ENCODE data around the gene KCTD5.

The KCTD5 gene

GRCh38 chr16:2702438-2702825 is 20.1 kb downstream of the KCTD5 start:
- Histone ChIP-seq H3K27ac (ENCODE audit: extremely low read depth, low read depth, low read length) (no peak overlapping the region), H3K4me1 (ENCODE audit: control insufficient read depth, insufficient read depth, low read length) (no peaks in the 10 kb centered on the region), H3K4me3 (ENCODE audit: low read depth, low read length) (no peak overlapping the region), H3K9me3 (ENCODE audit: control insufficient read depth, insufficient read depth, low read depth, low read length) (no peaks in the 10 kb centered on the region), H3K36me3 (ENCODE audit: control insufficient read depth in 2 of 2, insufficient read depth in 1 of 2, low read length in 2 of 2) (peaks cover 0 to 89% of the 10 kb centered on the region in 2 experiments; a peak in 1 of 3 replicates)
- no peak for TF ChIP-seq ZNF416 (tag by site-specific recombination; IDR thresholded peaks at IDR 0.05)
- TF ChIP-seq ZNF354C (tag by site-specific recombination; IDR thresholded peaks at IDR 0.05; ENCODE audit: borderline replicate concordance, low read depth) = no peak
- TF ChIP-seq ZNF175 (tag by site-specific recombination; IDR thresholded peaks at IDR 0.05) = no peak
- TF ChIP-seq ZNF174 (tag by site-specific recombination; IDR thresholded peaks at IDR 0.05) = no peak
- no peak for TF ChIP-seq ZNF544 (tag by site-specific recombination; IDR thresholded peaks at IDR 0.05)
- TF ChIP-seq GLI2 (tag by site-specific recombination; IDR thresholded peaks at IDR 0.05; ENCODE audit: borderline replicate concordance, low read depth) = no peak
- no peak for TF ChIP-seq ZNF600 (tag by site-specific recombination; IDR thresholded peaks at IDR 0.05)
- no peak for TF ChIP-seq ZNF514 (tag by site-specific recombination; IDR thresholded peaks at IDR 0.05)
- TF ChIP-seq WT1 (tag by site-specific recombination; IDR thresholded peaks at IDR 0.05) = no peak
- no peak for TF ChIP-seq ZNF37A (tag by site-specific recombination; IDR thresholded peaks at IDR 0.05)
- TF ChIP-seq ZNF501 (tag by site-specific recombination; IDR thresholded peaks at IDR 0.05) = no peak
- TF ChIP-seq ZNF155 (tag by site-specific recombination; IDR thresholded peaks at IDR 0.05) = no peak
- no peak for TF ChIP-seq ZNF843 (tag by site-specific recombination; IDR thresholded peaks at IDR 0.05)
- POLR2A ChIA-PET = interaction anchor here (0.7 kb wide), 1 partner anchor 20 kb away, joined by 3 read pairs; the partner anchor contains the start of gene KCTD5
- CTCF ChIA-PET = no interaction called here

DNA sequence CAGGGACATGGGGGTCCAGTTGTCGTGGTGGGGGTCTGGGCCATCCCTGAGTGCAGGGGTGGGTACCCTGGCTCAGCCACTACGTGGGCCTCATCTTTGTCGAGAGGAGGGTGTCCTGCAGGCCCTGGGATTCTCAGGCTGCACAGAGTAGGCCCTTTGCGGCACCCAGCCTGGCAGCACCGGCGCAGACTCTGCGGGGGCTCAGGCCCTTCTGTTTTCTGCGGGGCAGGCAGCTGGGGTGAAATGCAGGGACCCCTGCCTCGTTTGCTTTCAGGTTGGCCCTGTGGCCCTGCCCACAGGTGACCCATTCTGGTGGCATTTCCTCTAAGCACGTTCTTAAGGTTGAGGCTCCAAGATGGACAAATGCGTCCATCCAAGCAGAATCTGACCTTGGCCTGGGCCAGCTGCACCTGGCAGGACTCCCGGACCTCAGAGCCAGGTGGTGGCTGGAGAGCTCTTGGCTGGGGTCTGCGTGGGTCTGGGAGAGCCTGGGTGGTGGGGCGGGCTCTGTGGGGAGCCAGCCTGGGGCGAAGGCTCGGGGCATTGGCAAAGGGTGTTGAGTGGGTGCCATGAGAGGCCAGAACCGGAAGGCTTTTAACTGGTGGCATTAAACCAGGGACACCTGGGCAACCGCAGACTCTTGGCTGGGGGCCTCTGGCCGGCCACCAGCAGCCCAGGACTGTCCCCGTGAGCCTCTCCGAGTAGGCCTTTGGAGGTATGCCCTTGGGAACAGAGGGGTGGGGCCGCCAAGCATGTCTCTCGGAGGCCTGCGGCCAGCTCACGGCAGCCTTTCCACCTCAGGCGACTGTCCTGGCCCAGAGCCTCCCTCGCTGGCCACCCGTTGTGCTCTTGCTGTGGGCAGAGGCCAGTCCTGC is 20.8 kb downstream of the KCTD5 start:
- H3K4me1 ChIP-seq (ENCODE audit: control insufficient read depth, insufficient read depth, low read length) = no peaks in the 10 kb centered on the region
- peaks cover 0 to 89% of the 10 kb centered on the region in 2 experiments; a peak in 1 of 3 replicates for H3K36me3 ChIP-seq (ENCODE audit: control insufficient read depth in 2 of 2, insufficient read depth in 1 of 2, low read length in 2 of 2)
- POLR2A ChIA-PET = interaction anchor here (0.6 kb wide), 1 partner anchor 69 kb away, joined by 4 read pairs; no protein-coding TSS in a partner anchor
- no peaks in the 10 kb centered on the region for H3K9me3 ChIP-seq (ENCODE audit: control insufficient read depth, insufficient read depth, low read depth, low read length)
- no peak overlapping the region for H3K27ac ChIP-seq (ENCODE audit: extremely low read depth, low read depth, low read length)
- CTCF ChIA-PET = interaction anchor here (1.3 kb wide), 1 partner anchor 12 kb away, joined by 3 read pairs; no protein-coding TSS in a partner anchor
- no peak overlapping the region for H3K4me3 ChIP-seq (ENCODE audit: low read depth, low read length)
- TF ChIP-seq GFI1B (tag by site-specific recombination; IDR thresholded peaks at IDR 0.05) (no peak), ATF2 (tag by site-specific recombination; IDR thresholded peaks at IDR 0.05; ENCODE audit: low read depth) (no peak), ZNF26 (tag by site-specific recombination; IDR thresholded peaks at IDR 0.05) (no peak), MYNN (tag by site-specific recombination; IDR thresholded peaks at IDR 0.05; ENCODE audit: borderline replicate concordance) (no peak), ZNF558 (tag by site-specific recombination; IDR thresholded peaks at IDR 0.05) (no peak), BCL11A (tag by site-specific recombination; IDR thresholded peaks at IDR 0.05; ENCODE audit: low read depth) (no peak), ZFP3 (tag by site-specific recombination; IDR thresholded peaks at IDR 0.05; ENCODE audit: low read depth) (no peak), YY1 (tag by site-specific recombination; IDR thresholded peaks at IDR 0.05) (no peak), ZNF175 (tag by site-specific recombination; IDR thresholded peaks at IDR 0.05) (no peak), ZNF184 (tag by site-specific recombination; IDR thresholded peaks at IDR 0.05) (no peak), INSM2 (tag by site-specific recombination; IDR thresholded peaks at IDR 0.05) (no peak), ZBTB17 (tag by site-specific recombination; IDR thresholded peaks at IDR 0.05) (no peak)
- TF ChIP-seq, protein P1, sequence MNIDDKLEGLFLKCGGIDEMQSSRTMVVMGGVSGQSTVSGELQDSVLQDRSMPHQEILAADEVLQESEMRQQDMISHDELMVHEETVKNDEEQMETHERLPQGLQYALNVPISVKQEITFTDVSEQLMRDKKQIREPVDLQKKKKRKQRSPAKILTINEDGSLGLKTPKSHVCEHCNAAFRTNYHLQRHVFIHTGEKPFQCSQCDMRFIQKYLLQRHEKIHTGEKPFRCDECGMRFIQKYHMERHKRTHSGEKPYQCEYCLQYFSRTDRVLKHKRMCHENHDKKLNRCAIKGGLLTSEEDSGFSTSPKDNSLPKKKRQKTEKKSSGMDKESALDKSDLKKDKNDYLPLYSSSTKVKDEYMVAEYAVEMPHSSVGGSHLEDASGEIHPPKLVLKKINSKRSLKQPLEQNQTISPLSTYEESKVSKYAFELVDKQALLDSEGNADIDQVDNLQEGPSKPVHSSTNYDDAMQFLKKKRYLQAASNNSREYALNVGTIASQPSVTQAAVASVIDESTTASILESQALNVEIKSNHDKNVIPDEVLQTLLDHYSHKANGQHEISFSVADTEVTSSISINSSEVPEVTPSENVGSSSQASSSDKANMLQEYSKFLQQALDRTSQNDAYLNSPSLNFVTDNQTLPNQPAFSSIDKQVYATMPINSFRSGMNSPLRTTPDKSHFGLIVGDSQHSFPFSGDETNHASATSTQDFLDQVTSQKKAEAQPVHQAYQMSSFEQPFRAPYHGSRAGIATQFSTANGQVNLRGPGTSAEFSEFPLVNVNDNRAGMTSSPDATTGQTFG (tag by site-specific recombination; IDR thresholded peaks at IDR 0.05; ENCODE audit: borderline replicate concordance) = no peak
